HepG2 (cell line): ENCODE data around the gene ARMH1. TPM values are rescaled to one million over a fixed set of nuclear protein-coding genes. Genes with fewer than 3 reads are reported as not detected.

Source experiments
- AGO1 ChIP-seq: fragments of 200-400 bp; formaldehyde crosslinking; IDR thresholded peaks from 2 replicates; pipeline ENCODE4 v1.6.1; 2017; ENCODE audit warnings: mild to moderate bottlenecking, low read depth, low read length, moderate library complexity; ENCODE audit not compliant: poor library complexity, severe bottlenecking
- ATF1 ChIP-seq: IDR thresholded peaks from 2 replicates; pipeline ENCODE4 v1.6.1; 2016; ENCODE audit warnings: mild to moderate bottlenecking, control low read depth
- BRD4 ChIP-seq: sonication (generic); formaldehyde crosslinking; IDR thresholded peaks from 2 replicates; pipeline ENCODE4 v1.4.0; 2020; ENCODE audit warnings: missing genetic modification reagents
- FOSL1 ChIP-seq: sonication (generic); formaldehyde crosslinking; IDR thresholded peaks from 2 replicates; pipeline ENCODE4 v1.9.0; 2021; ENCODE audit warnings: missing genetic modification reagents, borderline replicate concordance
- FOXJ3 ChIP-seq: sonication (generic); formaldehyde crosslinking; IDR thresholded peaks from 2 replicates; pipeline ENCODE4 v1.4.0; 2020; ENCODE audit warnings: missing genetic modification reagents, mild to moderate bottlenecking, borderline replicate concordance
- GATAD1 ChIP-seq: IDR thresholded peaks from 2 replicates; pipeline ENCODE4 v1.6.1; 2016; ENCODE audit warnings: missing genetic modification reagents, missing compliant biosample characterization
- HMG20A ChIP-seq: IDR thresholded peaks from 2 replicates; pipeline ENCODE4 v1.6.1; 2016; ENCODE audit warnings: borderline replicate concordance
- HOMEZ ChIP-seq: IDR thresholded peaks from 2 replicates; pipeline ENCODE4 v1.6.1; 2016; ENCODE audit warnings: low read depth
- IRX3 ChIP-seq: sonication (generic); formaldehyde crosslinking; IDR thresholded peaks from 2 replicates; pipeline ENCODE4 v1.8.1; 2023; ENCODE audit warnings: mild to moderate bottlenecking, low read depth, missing genetic modification reagents, borderline replicate concordance
- KAT7 ChIP-seq: IDR thresholded peaks from 2 replicates; pipeline ENCODE4 v1.6.1; 2018; ENCODE audit warnings: borderline replicate concordance, missing compliant biosample characterization
- MAFF ChIP-seq: IDR thresholded peaks from 2 replicates; pipeline ENCODE4 v1.6.1; 2011; ENCODE audit warnings: low read depth, low read length, improper control_type of control experiment
- MEF2D ChIP-seq: sonication (generic); formaldehyde crosslinking; IDR thresholded peaks from 2 replicates; pipeline ENCODE4 v1.5.1; 2020; ENCODE audit warnings: mild to moderate bottlenecking, missing genetic modification reagents
- PATZ1 ChIP-seq: sonication (generic); formaldehyde crosslinking; IDR thresholded peaks from 2 replicates; pipeline ENCODE4 v1.4.0; 2020; ENCODE audit warnings: missing genetic modification reagents
- PHF21A ChIP-seq: sonication (generic); formaldehyde crosslinking; IDR thresholded peaks from 2 replicates; pipeline ENCODE4 v1.5.0; 2020; ENCODE audit warnings: mild to moderate bottlenecking, missing genetic modification reagents
- SNAPC2 ChIP-seq: sonication (generic); formaldehyde crosslinking; IDR thresholded peaks from 2 replicates; pipeline ENCODE4 v1.8.1; 2022; ENCODE audit warnings: mild to moderate bottlenecking, missing genetic modification reagents
- SRSF1 ChIP-seq: fragments of 200-400 bp; formaldehyde crosslinking; optimal IDR thresholded peaks from 2 replicates; pipeline ENCODE3; 2017; ENCODE audit warnings: mild to moderate bottlenecking, low read depth, low read length, moderate library complexity
- SUZ12 ChIP-seq: fragments of 150-350 bp; IDR thresholded peaks from 2 replicates; pipeline ENCODE4 v1.6.1; 2014; ENCODE audit warnings: low read depth, low read length
- ZBTB1 ChIP-seq: sonication (generic); formaldehyde crosslinking; IDR thresholded peaks from 2 replicates; pipeline ENCODE4 v1.4.0; 2020; ENCODE audit warnings: missing genetic modification reagents, borderline replicate concordance
- ZNF124 ChIP-seq: sonication (generic); formaldehyde crosslinking; IDR thresholded peaks from 2 replicates; pipeline ENCODE4 v1.4.0; 2020; ENCODE audit warnings: missing genetic modification reagents
- ZNF160 ChIP-seq: sonication (generic); formaldehyde crosslinking; IDR thresholded peaks from 2 replicates; pipeline ENCODE4 v1.8.0; 2022; ENCODE audit warnings: mild to moderate bottlenecking, inconsistent platforms, missing genetic modification reagents
- ZNF382 ChIP-seq: sonication (generic); formaldehyde crosslinking; IDR thresholded peaks from 2 replicates; pipeline ENCODE4 v1.5.0; 2020; ENCODE audit warnings: missing genetic modification reagents, mild to moderate bottlenecking, borderline replicate concordance
- ZNF460 ChIP-seq: sonication (generic); formaldehyde crosslinking; IDR thresholded peaks from 2 replicates; pipeline ENCODE4 v1.5.1; 2020; ENCODE audit warnings: missing genetic modification reagents, mild to moderate bottlenecking, borderline replicate concordance
- ZNF484 ChIP-seq: sonication (generic); formaldehyde crosslinking; IDR thresholded peaks from 2 replicates; pipeline ENCODE4 v1.5.1; 2020; ENCODE audit warnings: mild to moderate bottlenecking, low read depth, missing genetic modification reagents, borderline replicate concordance
- ZNF546 ChIP-seq: sonication (generic); formaldehyde crosslinking; conservative IDR thresholded peaks from 2 replicates; pipeline ENCODE4 v1.8.1; 2023; ENCODE audit warnings: mild to moderate bottlenecking, missing genetic modification reagents
- ZNF558 ChIP-seq: sonication (generic); formaldehyde crosslinking; IDR thresholded peaks from 2 replicates; pipeline ENCODE4 v1.9.0; 2022; ENCODE audit warnings: mild to moderate bottlenecking, missing genetic modification reagents, borderline replicate concordance
- ZNF674 ChIP-seq: sonication (generic); formaldehyde crosslinking; IDR thresholded peaks from 2 replicates; pipeline ENCODE4 v1.5.0; 2020; ENCODE audit warnings: low read depth, mild to moderate bottlenecking, missing genetic modification reagents
- ZNF780A ChIP-seq: sonication (generic); formaldehyde crosslinking; IDR thresholded peaks from 2 replicates; pipeline ENCODE4 v1.8.0; 2022; ENCODE audit warnings: mild to moderate bottlenecking, missing genetic modification reagents, moderate library complexity
- polyA plus RNA-seq, 8 experiments: library from polyadenylated mRNA; depleted of rRNA in 3 of 8; stranded (reverse) in 7 of 8; unstranded in 1 of 8; fragments of >200 nt; fragmentation: Illumina TruSeq in 4 of 8; extraction: Trizol in 4 of 8; gene quantifications; 2 replicates each; pipeline versions ENCODE4 v1.2.1 to v1.2.3, GENCODE V29; 2011 to 2016; ENCODE audit warnings: low read depth in 4 of 8, missing spikeins in 1 of 8, mixed read lengths in 1 of 8; ENCODE audit not compliant: insufficient read depth in 1 of 8
- total RNA-seq, 5 experiments: library from RNA; depleted of rRNA; stranded (reverse); fragments of >200 nt; fragmentation: Illumina TruSeq; extraction: Trizol; gene quantifications; 2 replicates each; pipeline ENCODE4 v1.2.3, GENCODE V29; 2016; ENCODE audit warnings: low read depth in 1 of 5
- TF ChIP-seq, protein P1 (sequence below): sonication (generic); formaldehyde crosslinking; IDR thresholded peaks from 2 replicates; pipeline ENCODE4 v1.4.0; 2020; ENCODE audit warnings: mild to moderate bottlenecking, missing genetic modification reagents

Gene ARMH1
- total and polyA plus RNA-seq, 2 of the 13 experiments (the other 11 are each of a cell fraction or from before 2014, with no cell fraction given), result 0.69 TPM; not detected in 1

- TF ChIP-seq HOMEZ (CRISPR knock-in tag) (peak; percentile 73; the same call in 1 of the 2 replicates), ZNF484 (CRISPR knock-in tag) (no peak), ZNF780A (CRISPR knock-in tag) (no peak), FOSL1 (CRISPR knock-in tag) (no peak), ATF1 (CRISPR knock-in tag) (peak; percentile 41; the same call in 1 of the 2 replicates), BRD4 (CRISPR knock-in tag) (no peak), IRX3 (no peak), AGO1 (no peak), ZNF160 (CRISPR knock-in tag) (no peak), HMG20A (CRISPR knock-in tag) (no peak; the same call in 1 of the 2 replicates), FOXJ3 (CRISPR knock-in tag) (no peak), SNAPC2 (CRISPR knock-in tag) (no peak), ZNF558 (no peak), PATZ1 (CRISPR knock-in tag) (no peak), ZNF546 (CRISPR knock-in tag) (no peak), ZNF674 (CRISPR knock-in tag) (no peak), MEF2D (CRISPR knock-in tag) (no peak), ZNF124 (CRISPR knock-in tag) (no peak), MAFF (no peak), ZBTB1 (CRISPR knock-in tag) (no peak), GATAD1 (CRISPR knock-in tag) (0 out of 2 replicates have a peak, but pooled peaks have one; percentile 14), ZNF382 (CRISPR knock-in tag) (no peak), SUZ12 (no peak), KAT7 (CRISPR knock-in tag) (no peak), ZNF460 (CRISPR knock-in tag) (no peak), SRSF1 (no peak), PHF21A (CRISPR knock-in tag) (no peak)
- TF ChIP-seq, protein P1, sequence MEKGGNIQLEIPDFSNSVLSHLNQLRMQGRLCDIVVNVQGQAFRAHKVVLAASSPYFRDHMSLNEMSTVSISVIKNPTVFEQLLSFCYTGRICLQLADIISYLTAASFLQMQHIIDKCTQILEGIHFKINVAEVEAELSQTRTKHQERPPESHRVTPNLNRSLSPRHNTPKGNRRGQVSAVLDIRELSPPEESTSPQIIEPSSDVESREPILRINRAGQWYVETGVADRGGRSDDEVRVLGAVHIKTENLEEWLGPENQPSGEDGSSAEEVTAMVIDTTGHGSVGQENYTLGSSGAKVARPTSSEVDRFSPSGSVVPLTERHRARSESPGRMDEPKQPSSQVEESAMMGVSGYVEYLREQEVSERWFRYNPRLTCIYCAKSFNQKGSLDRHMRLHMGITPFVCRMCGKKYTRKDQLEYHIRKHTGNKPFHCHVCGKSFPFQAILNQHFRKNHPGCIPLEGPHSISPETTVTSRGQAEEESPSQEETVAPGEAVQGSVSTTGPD (CRISPR knock-in tag), result no peak
Measured at GRCh38 chr1:44677201-44677766, 2.8 kb downstream of the ARMH1 start (continued).
